Activated T-cell treated with anti-CD3 and anti-CD28 coated beads, Interleukin-2, amount 50 U/mL, for 48 hours (primary cell): Measurements from ENCODE around the gene UGDH.
"Not testable (repeated sequence)": the region's sequence is repeated elsewhere in the genome, so short reads cannot be mapped to it uniquely, and the experiment has no call there.

Source experiments
- DNase-seq, 2 experiments: peaks; one replicate each; pipeline ENCODE4 v3.0.0-alpha.2; 2020

Gene UGDH

DNA sequence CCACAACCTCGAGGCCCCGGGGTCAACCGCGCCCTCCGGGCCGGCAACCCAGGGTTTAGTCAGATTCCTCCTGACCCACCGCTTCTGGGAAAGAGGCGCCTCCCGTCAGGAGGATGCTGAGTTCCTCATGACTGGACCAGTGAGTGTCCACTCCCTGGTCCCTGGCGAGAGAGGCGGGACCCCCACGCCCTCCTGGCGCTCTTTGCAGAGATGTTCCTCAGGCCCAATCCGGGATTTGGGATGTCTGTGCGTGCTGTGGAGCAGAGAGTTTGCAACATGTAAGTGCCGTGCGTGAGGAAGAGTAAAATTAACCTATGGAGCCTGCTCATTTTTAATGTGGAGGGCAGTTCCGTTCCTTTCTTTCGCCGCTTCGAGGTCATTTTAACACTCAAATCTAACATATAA is 824 bp upstream of the UGDH start:
- DNase-seq, result no peak

DNA sequence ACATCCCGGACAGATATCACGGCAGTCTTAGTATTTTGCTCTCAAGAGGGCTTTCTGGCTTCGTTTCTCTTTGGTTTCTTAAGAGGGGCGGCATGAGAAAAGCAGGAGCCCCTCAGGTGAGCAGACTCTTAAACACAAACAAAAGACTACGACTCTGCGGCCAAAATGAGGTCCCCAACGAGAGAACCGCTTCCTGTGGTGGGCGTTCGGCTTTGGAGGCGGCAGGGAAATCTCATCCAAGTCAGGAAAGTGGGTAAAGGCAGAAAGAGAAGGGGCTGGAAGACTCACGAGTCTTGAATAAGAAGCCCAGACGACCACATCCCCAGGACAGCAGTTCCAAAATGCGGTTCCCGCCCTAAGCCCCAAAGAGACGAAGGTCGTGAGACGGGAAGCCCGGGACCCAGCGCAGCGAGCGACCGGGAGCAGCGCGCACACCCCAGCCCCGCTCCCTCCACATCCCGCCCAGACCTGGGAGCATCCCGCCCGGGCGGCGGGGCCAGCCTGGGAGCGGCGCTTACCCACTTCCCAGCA is 409 bp downstream of the UGDH start:
- peak; percentile 59 to 68 for DNase-seq

DNA sequence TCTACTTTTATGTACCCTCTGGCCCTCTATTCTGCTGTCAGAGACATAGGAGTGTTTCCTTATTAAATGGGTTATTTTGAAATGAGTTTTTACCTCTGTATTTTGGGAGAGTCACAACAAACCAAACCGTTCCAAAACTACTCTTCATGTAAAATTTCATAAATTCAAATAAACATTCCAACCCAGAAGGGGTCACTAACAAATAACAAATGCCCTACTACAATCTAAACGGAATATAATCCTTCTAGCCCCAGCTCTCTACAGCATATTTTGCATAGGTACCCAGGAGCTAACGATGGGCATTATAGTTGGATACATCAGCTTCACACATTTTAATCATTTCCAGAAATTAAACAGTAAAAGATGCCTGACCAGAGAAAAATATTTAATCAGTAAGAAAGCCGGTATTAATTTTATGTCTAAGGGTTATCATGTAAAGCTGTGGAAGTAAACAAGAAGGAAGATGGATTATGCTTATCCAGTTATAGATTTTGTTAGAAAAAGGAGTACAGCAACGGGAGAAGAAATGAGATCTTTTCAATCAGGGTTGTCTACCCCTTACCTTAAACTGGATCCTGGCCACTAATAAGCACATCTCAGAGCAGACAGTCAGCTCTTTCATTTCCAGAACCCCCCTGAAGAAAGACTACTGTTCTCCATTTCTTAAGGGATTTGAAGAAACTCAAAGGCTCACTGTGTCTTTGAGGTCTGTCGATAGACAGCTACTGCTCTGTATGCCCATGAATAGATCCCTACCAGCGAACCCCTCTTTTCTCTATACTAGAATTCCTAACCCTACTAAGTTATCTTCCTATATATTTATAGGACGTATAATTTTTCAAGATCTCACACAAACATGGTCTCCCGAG is 1.2 kb downstream of the UGDH start:
- no peak for DNase-seq

DNA sequence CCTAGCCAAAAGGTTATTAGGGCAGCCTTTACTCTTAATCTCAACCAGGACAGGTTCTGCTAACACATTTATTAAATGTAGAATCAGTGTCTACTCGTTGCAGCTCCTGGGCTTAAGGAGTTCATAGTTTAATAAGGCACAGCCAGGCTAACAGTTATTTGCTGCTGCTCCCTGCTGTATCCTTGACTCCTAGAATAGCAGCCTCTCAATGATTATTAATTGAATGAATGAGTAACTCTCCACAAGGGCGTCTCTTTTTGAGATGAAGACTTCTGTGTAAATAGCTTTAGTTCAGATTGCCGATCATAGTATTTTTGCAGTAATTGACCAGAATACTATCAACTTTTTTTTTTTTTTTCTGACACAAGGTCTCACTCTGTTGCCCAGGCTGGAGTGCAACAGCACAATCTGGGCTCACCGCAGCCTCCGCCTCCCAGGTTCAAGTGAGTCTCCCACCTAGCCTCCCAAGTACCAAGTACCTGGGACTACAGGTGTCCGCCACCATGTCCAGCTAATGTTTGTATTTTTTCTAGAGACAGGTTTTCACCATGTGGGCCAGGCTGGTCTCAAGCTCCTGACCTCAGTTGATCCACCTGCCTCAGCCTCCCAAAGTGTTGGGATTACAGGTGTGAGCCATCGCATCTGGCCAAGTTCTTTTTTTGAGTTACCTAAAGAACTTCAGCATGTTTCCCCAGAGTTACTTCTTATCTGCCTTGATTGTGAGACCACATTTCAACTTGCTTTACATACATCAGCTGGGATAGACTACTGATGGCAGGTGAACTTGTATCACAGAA is 2.9 kb downstream of the UGDH start:
- no peak for DNase-seq

DNA sequence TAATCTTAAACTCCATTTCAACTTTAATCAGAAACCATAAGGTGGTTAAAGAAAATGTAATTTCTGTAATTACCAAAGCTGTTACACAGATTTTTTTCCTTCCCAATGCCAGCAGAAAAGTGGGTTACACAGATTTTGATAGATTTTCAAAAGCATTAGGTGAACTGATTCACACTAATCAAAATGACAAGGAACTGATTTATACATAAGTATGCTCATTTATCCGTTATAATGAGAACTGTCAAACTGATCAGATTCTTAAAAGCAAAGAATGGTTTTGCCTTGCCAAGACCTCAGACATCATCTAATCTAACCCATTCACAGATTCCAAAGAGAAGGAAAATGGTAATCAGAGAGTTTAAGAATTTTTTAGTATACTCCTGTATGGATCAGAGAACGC is 5.2 kb downstream of the UGDH start:
- no peak for DNase-seq

DNA sequence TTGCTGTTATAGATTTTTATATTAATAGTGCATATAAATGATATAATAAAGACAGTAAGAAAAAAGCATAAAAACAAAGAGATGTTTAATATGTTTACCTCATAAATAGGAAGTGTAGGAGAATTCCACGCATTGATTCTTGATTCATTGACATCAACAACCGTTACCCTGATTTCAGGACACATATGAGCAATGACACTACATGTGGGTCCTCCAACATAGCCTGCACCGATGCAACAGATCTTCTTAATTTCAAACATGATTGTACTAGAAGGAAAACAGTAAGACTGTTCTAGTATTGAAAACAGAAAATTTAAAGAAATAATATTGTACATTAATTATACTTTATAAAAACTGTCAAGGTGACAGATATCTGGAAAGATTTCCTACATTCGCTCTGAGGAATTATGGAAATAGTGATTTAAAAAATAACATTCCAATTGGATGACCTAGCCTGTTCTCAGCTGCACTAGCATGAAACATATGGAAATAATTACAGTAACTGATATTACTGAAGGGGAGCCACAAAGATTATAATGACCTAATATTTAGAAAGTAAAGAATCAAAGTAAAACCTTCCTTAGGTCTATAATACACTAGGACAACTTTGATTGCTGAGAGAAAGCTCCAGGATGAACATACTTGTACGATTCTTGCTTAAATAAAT is 5.9 kb downstream of the UGDH start:
- no peak for DNase-seq

DNA sequence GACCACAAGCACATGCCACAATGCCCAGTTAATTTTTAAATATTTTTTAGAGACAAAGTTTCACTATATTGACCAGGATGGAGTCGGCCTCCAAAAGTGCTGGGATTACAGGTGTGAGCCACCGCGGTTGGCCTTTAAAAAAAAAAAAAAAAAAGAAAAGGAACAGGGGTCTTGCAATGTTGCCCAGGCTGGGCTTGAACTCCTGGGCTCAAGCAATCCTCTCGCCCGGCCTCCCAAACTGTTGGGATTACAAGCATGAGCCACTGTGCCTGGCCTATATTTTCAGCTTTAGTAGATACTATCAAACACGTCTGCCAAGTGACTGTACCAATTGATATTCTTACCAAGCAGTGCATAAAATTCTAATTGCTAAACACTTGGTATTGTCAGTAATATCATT is 8.8 kb downstream of the UGDH start:
- no peak for DNase-seq

DNA sequence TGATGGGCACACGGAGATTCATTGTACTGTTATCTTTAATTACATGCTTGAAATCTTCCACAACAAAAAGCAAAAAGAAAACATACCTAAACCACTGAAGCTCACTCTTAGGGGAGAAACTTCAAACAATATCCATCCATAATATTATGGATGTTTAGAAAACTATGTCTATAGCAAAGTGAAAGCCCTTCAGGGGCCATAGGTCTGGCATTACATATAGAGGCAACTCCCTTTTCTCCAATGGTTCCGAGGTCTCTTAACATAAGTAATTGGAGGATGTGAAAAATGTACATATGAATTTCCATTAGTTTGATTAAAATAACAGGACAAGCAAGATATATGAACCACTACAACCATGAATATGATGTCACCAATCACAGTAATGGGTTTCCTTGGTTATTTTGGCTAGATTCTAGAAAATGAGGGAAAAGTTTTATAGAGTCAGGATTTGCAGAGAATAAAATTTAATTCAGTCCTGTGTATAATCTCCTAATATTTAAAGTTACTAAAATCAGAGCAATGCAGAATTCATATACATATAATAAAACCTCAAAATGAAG is 10.8 kb downstream of the UGDH start:
- no peak for DNase-seq

DNA sequence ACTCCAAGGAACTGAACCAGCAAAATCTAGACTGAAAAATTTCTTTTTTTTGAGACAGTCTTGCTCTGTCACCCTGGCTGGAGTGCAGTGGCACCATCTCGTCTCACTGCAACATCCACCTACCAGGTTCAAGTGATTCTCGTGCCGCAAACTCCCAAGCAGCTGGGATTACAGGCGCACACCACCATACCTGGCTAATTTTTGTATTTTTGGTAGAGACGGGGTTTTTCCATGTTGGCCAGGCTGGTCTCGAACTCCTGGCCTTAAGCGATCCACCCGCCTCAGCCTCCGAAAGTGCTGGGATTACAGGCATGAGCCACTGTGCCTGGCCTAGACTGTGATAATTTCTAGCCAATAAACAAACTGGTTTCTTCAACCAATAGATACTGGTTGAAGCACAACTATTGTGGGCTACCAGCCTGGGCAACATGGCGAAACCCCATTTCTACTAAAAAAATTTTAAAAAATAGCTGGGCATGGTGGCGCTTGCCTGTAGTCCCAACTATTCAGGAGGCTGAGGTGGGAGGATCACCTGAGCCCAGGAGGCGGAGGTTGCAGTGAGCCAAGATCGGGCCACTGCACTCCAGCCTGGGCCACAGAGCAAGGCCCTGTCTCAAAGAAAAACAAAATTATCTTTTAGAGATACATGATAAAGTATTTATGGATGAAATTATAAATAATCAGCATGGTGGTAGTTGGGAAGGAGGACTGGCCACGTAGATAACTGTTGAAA is 11.4 kb downstream of the UGDH start:
- DNase-seq, result not testable (repeated sequence)

DNA sequence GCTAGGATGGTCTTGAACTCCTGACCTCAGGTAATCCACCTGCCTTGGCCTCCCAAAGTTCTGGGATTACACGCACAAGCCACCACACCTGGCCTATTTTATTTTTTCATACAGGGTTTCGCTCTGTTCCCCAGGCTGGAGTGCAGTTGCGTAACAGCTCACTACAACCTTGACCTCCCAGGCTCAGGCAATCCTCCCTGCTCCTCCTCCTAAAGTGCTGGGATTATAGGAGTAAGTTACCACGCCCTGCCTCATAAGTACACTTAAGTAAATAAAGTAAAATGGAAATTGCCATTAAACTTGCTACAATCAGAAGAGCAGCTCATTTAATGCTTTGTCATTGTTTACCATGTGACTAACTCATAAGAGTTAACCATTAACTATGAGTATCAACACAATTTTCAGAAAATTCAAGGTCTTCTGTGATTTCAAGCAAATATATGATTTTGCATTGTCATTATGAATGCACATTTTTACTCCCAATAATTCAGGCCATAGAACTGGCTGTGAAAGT is 12.3 kb downstream of the UGDH start:
- DNase-seq, result no peak

DNA sequence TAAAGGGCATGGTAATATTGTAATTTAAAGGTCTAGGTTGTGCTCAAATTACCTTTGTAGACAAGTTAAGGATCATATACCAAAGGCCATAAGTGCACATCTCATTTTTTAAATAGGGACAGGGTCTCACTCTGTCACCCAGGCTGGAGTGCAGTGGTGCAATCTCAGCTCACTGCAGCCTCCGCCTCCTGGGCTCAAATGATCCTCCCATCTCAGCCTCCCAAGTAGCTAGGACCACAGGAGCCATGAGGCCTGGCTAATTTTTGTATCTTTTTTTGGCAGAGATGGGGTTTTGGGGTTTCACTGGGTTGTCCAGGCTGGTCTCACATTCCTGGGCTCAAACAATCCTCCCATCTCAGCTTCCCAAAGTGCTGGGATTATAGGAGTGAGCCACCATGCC is 13.0 kb downstream of the UGDH start:
- not testable (repeated sequence) for DNase-seq

DNA sequence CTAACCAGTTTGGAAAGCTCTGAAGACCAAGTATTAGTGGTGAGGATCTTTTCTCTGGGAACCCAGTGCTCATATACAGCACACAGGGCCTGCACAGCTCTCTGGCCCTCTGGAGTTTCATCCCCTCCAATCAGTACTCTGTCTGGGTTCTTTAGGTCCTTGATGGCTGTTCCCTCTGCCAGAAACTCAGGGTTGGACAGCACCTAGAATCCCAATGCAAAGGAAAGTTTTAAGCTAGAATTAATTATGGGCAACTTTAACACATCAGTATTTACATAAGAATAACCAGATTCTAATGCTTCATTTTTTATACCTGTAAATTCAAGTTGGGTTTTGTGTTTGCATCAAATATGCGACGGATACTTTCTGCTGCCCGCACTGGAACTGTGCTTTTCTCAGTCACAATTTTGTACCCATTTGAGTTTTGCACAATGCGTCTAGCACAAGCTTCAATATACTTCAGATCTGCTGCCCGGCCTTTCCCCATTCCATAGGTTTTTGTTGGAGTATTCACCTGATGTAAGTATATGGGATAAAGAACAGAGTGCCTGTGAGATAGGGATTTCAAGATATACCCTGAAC is 16.8 kb downstream of the UGDH start:
- no peak for DNase-seq

DNA sequence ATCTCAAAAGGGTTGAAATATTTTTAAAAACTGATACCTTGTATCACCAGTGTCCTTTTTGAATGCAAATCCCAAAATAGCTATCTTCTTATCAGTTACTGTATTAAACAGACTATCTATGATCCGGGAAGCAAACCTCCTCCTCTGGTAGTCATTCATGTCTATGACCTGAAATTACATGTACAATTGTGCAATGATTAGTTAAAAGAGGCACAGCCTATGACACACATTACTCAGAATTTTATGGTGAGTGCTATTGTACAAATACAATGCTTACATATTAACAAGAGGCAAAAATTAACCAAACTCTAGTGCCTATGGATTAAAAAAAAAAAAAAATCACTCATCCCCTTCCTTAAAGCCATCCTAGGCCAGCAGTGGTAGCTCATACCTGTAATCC is 21.7 kb downstream of the UGDH start:
- no peak for DNase-seq

DNA sequence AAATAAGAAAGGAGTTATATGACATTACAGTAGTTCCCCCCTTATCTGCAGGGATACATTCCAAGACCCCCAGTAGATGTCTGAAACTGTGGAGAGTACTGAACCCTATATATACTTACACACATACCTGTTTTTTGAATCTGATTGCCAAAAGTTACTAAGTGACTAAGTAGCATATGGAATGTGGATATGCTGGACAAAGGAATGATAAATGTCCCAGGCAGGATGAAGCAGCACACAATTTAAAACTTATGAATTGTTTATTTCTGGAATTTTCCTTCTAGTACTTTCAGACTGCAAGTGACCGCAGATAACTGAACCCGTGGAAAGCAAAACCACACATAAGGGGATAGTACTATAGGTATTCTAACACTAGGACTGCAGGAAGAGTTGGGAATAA is 22.7 kb downstream of the UGDH start:
- DNase-seq, result no peak

DNA sequence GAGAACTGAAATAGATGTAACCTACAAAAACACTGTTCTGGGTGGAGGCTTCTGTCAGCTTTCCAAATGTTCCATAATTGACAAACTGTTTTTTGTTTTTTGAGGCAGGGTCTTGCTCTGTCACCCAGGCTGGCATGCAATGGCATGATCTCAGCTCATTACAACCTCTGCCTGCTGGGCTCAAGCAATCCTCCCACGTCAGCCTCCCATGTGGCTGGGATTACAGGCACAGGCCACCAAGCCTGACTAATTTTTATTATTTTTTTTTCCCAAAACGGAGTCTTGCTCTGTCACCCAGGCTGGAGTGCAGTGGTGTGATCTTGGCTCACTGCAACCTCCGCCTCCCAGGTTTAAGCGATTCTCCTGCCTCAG is 24.6 kb downstream of the UGDH start:
- DNase-seq, result not testable (repeated sequence)

DNA sequence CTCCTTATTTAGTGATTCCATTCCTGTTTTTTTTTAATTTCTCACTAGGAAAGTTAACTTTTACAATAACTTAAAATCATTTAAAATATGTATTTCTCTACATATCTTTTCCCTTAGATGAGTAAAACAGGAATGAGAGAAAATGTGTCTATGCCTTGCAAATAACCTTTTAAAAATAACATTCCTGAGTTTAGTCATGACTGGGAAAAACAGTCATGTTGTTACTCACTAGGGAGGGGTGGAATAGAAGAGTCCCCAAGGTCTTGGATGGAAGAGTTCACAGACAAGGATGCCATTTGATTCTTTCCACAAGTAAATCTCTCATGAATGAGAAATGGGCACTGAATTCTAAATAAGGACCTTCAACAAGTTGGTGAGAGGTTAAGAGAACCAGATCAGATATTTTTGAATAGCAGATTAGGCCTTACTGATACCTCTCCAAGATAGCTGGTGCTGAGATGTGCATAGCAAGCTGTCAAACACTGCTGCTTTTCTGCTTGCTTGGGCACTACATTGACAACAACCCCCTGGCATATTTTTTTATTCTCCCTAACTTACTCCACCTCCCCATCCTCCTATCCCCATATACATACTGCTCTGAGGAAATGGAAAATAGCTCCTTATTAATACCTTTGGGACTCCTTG is 25.1 kb downstream of the UGDH start:
- DNase-seq, result no peak

DNA sequence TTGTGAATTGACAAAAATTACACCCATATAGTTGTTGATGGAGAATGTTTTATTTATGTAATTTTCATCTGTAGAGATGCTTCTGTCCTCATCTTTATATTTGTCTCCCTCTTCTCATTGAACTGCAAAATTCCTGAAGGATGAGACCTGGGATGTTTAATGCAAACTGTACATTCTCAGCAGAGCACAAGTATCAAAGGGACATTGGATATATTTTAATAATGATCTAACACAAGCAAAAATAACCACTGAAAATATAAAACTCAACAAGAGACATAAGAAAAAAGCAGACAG is 28.6 kb downstream of the UGDH start:
- no peak for DNase-seq

DNA sequence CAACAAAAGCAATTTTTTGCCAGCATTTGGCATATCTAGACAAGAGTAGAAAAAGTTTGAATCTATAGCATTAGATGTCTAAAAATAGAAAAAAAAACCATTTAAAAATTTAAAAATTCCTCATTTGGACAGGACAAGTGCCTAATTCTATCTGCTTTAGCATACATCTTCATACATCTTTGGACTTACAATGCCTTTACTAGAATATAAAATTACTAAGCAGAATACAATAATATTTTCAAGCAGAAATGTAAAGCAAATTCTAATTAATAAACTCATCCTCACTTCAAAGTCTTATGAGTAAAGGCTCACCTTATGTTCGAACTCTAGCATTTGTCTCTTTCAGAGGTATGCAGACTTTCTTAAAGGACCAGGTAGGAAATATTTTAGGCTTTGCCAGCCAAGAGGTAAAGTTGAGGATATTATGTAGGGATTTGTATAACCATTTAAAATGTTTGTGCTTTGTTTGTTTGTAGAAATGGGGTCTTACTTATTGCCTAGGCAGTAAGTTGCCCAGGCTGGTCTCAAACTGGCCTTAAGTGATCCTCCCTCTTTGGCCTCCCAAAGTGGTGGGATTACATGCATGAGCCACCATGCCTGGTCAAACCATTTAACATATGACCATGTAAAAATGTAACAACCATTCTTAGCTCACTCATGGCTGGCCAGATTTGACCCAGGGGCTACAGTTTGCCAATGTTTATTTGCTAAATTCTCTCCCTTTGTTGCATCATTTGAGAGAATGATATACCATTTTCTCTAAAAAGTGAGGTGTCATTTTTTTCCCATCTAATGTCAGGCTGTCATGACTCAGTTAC is 29.1 kb downstream of the UGDH start:
- DNase-seq, result no peak

DNA sequence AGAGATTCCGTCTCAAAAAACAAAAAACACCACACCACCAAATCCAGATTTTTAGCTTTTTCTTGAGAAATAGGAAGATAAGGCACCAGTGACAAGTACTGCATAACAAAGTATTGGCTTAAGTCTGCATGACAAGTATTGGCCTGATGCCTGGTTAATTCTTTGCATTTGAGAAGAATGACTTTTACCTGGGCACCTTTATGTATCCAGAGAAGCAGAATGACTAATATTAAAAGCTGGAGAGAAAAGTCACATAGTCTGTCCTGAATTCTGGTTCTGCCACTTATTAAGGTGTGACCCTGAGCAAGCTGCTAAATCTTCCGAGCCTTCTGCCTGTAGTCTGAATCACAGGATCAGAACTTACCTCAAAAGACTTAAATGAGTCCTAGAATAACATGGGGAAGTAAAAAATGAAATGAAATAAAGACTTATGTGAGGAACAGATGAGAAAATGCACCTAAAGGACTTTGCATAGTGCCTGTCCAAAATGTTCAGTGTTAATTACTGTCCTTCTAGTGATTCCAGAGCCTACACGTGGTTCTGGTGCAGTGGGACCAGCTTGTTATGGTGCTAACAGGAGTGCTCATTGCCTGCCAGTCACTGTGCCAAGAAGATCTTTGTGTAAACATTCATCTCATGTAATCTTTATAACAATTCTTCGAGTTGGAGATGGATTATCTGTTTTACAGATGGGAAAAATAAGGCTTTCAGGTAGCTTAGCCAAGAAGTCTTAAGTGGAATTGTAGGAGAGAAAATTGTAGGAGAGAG is 31.6 kb downstream of the UGDH start:
- no peak for DNase-seq

DNA sequence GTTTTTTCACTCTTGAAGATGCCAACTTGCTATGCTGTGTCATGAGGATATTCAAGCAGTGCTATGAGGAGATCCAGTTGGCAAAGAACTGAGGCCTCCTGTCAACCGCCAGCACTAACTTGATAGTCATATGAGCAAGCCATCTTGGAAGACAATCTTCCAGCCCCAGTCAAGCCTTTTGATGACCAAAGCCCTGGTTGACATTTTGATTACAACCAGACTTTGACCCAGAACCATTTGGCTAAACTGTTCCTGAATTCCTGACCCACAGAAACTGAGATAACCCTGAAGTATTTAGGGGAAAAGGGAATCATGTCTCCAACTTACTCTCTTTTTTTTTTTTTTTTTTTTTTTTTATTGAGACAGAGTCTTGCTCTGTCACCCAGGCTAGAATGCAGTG is 32.9 kb downstream of the UGDH start:
- DNase-seq, result no peak
